OCI-LY3 (cell line): Measurements from ENCODE around the gene NRK.

Source experiments
- H2AFZ ChIP-seq: fragments of 200-600, 300-600 bp; shearing (Covaris generic); 2 replicates; pipeline ENCODE4 v1.6.0; 2014; ENCODE audit warnings: antibody characterized with exemption, low read depth, low read length
- H3K27ac ChIP-seq: fragments of 200-600, 300-600 bp; sonication (generic); 2 replicates; pipeline ENCODE4 v1.5.1; 2014; ENCODE audit warnings: mild to moderate bottlenecking, low read length, moderate library complexity, mixed read lengths
- H3K27me3 ChIP-seq: fragments of 200-600, 300-600 bp; sonication (generic); 2 replicates; pipeline ENCODE4 v1.6.1; 2014; ENCODE audit warnings: low read depth, low read length, mixed read lengths
- H3K36me3 ChIP-seq: fragments of 200-600, 300-600 bp; sonication (generic); replicated peaks from 2 replicates; pipeline ENCODE3; 2014; ENCODE audit warnings: low read depth, low read length, mixed read lengths
- H3K4me1 ChIP-seq: fragments of 300-600, 200-600 bp; sonication (generic); 2 replicates; pipeline ENCODE4 v1.6.1; 2014; ENCODE audit warnings: low read length, mixed read lengths
- H3K4me2 ChIP-seq: fragments of 200-600, 300-600 bp; sonication (generic); 2 replicates; pipeline ENCODE4 v1.6.1; 2014; ENCODE audit warnings: low read length, mixed read lengths
- H3K4me3 ChIP-seq: fragments of 300-600, 200-600 bp; sonication (generic); 2 replicates; pipeline ENCODE4 v1.5.1; 2014; ENCODE audit warnings: antibody characterized with exemption, mild to moderate bottlenecking, low read length, moderate library complexity
- H3K79me2 ChIP-seq: fragments of 300-600, 200-600 bp; shearing (Covaris generic); 2 replicates; pipeline ENCODE4 v1.6.1; 2014; ENCODE audit warnings: mild to moderate bottlenecking, low read length, mixed read lengths
- H3K9ac ChIP-seq: fragments of 300-600, 200-600 bp; shearing (Covaris generic); 2 replicates; pipeline ENCODE4 v1.6.0; 2014; ENCODE audit warnings: mild to moderate bottlenecking, low read length, moderate library complexity
- H3K9me3 ChIP-seq: fragments of 200-600, 300-600 bp; shearing (Covaris generic); 2 replicates; pipeline ENCODE4 v1.6.1; 2014; ENCODE audit warnings: low read length, mixed read lengths; ENCODE audit not compliant: insufficient read depth
- H4K20me1 ChIP-seq: fragments of 200-600, 300-600 bp; sonication (generic); 2 replicates; pipeline ENCODE4 v1.6.1; 2016; ENCODE audit warnings: low read length, mixed read lengths; ENCODE audit not compliant: insufficient read depth
- EZH2phosphoT487 ChIP-seq: fragments of 200-600 bp; shearing (Covaris generic); IDR thresholded peaks from 2 replicates; pipeline ENCODE4 v1.6.1; 2018; ENCODE audit warnings: antibody characterized with exemption, mixed run types, low read depth
- TF ChIP-seq, protein P1 (sequence below): fragments of 200-600, 300-600 bp; sonication (generic); IDR thresholded peaks from 2 replicates; pipeline ENCODE4 v1.5.1; 2014; ENCODE audit warnings: antibody characterized with exemption, low read length, low read depth

The NRK gene

DNA sequence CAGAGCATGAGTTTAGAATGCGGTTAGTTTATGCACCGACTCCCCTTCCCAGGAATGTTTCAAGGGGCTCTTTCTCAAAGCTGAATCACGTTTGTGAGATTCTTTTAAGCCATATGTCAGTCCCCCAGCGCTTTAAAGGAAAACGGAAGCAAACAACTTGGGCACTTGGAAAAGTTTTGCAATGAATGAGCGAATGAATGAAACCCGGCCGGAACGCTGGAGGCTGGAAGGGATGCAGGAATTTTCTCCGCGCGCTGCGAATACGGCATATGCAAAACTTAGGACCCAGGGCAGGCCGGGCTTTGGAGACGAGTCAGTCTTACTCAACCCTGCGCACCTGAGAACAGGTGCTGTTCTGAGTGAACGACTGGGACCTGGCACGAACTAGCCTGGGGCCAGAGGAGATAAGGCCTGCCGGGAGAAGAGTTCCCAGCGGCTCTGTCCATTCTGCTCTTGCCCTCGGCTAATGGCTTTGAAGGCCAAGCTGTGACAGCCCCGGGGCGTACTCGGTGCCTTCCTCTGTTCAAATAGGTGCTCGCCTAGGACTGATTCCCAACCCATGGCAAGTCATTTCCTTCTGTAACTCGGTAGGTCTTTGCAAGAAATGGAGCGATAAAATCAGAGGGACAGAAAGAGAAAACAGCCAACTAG, 743 bp upstream of the NRK start:
- TF ChIP-seq, protein P1, sequence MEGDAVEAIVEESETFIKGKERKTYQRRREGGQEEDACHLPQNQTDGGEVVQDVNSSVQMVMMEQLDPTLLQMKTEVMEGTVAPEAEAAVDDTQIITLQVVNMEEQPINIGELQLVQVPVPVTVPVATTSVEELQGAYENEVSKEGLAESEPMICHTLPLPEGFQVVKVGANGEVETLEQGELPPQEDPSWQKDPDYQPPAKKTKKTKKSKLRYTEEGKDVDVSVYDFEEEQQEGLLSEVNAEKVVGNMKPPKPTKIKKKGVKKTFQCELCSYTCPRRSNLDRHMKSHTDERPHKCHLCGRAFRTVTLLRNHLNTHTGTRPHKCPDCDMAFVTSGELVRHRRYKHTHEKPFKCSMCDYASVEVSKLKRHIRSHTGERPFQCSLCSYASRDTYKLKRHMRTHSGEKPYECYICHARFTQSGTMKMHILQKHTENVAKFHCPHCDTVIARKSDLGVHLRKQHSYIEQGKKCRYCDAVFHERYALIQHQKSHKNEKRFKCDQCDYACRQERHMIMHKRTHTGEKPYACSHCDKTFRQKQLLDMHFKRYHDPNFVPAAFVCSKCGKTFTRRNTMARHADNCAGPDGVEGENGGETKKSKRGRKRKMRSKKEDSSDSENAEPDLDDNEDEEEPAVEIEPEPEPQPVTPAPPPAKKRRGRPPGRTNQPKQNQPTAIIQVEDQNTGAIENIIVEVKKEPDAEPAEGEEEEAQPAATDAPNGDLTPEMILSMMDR, result no peak
- TF ChIP-seq EZH2phosphoT487, result no peak

DNA sequence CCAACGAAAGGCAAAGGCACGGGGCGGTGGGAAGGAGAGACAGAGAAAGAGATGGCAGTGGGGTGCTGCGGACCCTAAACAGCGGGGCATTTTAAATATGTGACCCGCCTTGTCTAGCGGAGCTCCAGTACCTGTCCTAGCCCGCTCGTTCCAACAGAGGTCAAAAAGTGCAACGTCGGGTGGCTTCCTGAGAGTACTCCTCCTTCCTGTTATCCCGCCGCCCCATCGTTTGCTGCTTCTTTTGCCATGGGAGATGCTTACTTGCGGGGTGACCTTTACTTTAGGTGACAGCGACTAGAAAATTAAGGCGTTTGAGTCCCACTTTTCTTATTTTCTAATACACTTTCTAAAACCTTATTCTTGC, 735 bp downstream of the NRK start:
- H3K79me2 ChIP-seq, result no peaks in the 10 kb centered on the region
- no peak overlapping the region for H2AFZ ChIP-seq
- H4K20me1 ChIP-seq, result no peaks in the 10 kb centered on the region
- H3K36me3 ChIP-seq, result no peaks in the 10 kb centered on the region
- no peaks in the 10 kb centered on the region for H3K9me3 ChIP-seq
- H3K4me3 ChIP-seq, result no peak overlapping the region
- H3K4me2 ChIP-seq, result no peak overlapping the region
- H3K27me3 ChIP-seq, result no peaks in the 10 kb centered on the region
- TF ChIP-seq EZH2phosphoT487, result no peak
- TF ChIP-seq, protein P1, result no peak
- H3K27ac ChIP-seq, result no peak overlapping the region
- peaks cover 15% of the 10 kb centered on the region for H3K4me1 ChIP-seq
- no peak overlapping the region for H3K9ac ChIP-seq

More for the DNA sequence above, 743 bp upstream of the NRK start:
- Histone ChIP-seq H3K9me3 (no peaks in the 10 kb centered on the region), H3K27ac (no peak overlapping the region), H3K4me3 (no peak overlapping the region), H3K4me1 (peaks cover 8% of the 10 kb centered on the region), H3K4me2 (no peak overlapping the region), H3K27me3 (no peaks in the 10 kb centered on the region), H3K79me2 (no peaks in the 10 kb centered on the region), H2AFZ (no peak overlapping the region), H3K36me3 (no peaks in the 10 kb centered on the region), H3K9ac (no peak overlapping the region), H4K20me1 (no peaks in the 10 kb centered on the region)

DNA sequence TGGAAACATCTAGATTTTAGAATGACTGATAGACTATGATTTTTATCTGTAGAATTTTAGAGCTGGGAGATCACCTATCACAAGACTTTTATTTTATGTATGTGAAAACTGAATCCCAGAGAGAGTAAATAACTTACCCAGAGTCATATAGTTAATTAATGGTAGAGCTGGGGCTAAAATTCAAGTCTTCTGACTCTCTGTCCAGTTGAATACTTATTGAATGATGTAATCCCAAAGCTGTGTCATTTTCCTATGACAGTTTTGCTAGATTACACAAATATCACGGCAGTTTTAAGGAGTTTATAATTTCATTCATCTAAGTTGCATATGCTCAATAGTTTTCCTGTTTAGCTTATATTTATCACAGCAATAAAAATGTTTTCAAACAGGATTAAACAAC, 6.7 kb downstream of the NRK start:
- Histone ChIP-seq H3K9me3 (no peaks in the 10 kb centered on the region), H3K4me3 (no peak overlapping the region), H3K27ac (no peak overlapping the region), H3K4me2 (no peak overlapping the region), H3K27me3 (no peaks in the 10 kb centered on the region), H3K79me2 (no peaks in the 10 kb centered on the region), H2AFZ (no peak overlapping the region), H3K4me1 (peaks cover 15% of the 10 kb centered on the region), H4K20me1 (no peaks in the 10 kb centered on the region), H3K36me3 (no peaks in the 10 kb centered on the region), H3K9ac (no peak overlapping the region)
- no peak for TF ChIP-seq EZH2phosphoT487
- TF ChIP-seq, protein P1, result no peak

DNA sequence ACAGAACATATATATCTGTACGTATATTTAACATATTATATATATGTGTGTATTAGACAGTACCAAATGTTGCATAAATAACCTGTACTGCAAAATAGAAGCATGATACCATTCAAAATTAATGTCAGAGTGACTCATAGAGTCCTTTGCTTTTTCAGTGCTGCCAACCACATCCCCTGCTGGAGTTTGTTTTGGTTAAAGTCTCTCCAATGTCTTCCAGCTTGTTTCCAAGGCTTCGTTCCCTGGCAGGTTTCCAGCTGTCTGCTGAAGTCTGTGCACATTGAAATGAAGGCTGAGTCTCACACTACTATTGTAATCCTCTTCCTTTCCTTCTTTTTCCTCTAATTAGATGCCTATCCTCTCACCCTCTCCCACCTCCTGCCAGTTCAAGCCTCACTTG, 14.9 kb downstream of the NRK start:
- H3K4me1 ChIP-seq, result no peaks in the 10 kb centered on the region
- no peaks in the 10 kb centered on the region for H3K79me2 ChIP-seq
- H3K4me3 ChIP-seq, result no peak overlapping the region
- H3K9ac ChIP-seq, result no peak overlapping the region
- no peaks in the 10 kb centered on the region for H4K20me1 ChIP-seq
- H3K9me3 ChIP-seq, result no peaks in the 10 kb centered on the region
- H3K4me2 ChIP-seq, result no peak overlapping the region
- H3K36me3 ChIP-seq, result no peaks in the 10 kb centered on the region
- no peaks in the 10 kb centered on the region for H3K27me3 ChIP-seq
- TF ChIP-seq EZH2phosphoT487, result no peak
- TF ChIP-seq, protein P1, result no peak
- no peak overlapping the region for H2AFZ ChIP-seq
- H3K27ac ChIP-seq, result no peak overlapping the region
